GM13976 (cell line): ENCODE results near the gene AEN.
A peak's percentile ranks its signal among the peaks of the same experiment; 100 is the strongest.

Experiments
- DNase-seq: peaks from one replicate; pipeline ENCODE4 v3.0.0; 2012; ENCODE audit warnings: low spot score
- in situ Hi-C: fragments of 300-500 bp; cut with MboI; formaldehyde crosslinking; loops from one replicate; pipeline ENCODE4 v1.12.0; 2022; ENCODE audit warnings: low sequenced_read_pairs, mixed read lengths, inconsistent platforms; ENCODE audit not compliant: unreplicated experiment
- TF ChIP-seq, protein P1 (sequence below): IDR thresholded peaks from 2 replicates; pipeline ENCODE4 v1.5.1; 2012; ENCODE audit warnings: borderline replicate concordance, mild to moderate bottlenecking; ENCODE audit not compliant: insufficient read depth; ENCODE audit errors: extremely low read depth, missing control alignments, control extremely low read depth

AEN gene

DNA sequence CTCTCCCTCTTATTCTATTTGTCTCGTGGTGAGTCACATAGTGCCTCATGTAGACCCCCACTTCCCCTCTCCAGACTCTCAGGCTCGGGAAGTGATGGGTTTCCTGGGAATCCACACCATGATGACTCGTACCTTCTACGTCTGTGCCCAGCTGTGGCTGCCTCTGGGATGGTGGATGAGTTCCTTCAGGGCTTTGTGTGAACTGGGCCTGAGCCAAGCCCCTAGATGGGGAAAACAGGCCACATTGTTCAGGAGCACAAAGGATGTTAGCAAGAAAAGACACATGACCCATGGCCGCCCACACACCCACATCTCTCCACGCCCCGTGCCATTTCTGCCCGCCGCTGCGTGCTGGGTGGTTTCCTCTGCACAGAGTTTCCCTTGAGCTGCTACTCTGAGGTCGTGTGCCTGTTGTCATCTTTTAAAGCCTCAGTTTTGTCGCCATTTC, 28.2 kb downstream of the AEN start:
- TF ChIP-seq, protein P1, sequence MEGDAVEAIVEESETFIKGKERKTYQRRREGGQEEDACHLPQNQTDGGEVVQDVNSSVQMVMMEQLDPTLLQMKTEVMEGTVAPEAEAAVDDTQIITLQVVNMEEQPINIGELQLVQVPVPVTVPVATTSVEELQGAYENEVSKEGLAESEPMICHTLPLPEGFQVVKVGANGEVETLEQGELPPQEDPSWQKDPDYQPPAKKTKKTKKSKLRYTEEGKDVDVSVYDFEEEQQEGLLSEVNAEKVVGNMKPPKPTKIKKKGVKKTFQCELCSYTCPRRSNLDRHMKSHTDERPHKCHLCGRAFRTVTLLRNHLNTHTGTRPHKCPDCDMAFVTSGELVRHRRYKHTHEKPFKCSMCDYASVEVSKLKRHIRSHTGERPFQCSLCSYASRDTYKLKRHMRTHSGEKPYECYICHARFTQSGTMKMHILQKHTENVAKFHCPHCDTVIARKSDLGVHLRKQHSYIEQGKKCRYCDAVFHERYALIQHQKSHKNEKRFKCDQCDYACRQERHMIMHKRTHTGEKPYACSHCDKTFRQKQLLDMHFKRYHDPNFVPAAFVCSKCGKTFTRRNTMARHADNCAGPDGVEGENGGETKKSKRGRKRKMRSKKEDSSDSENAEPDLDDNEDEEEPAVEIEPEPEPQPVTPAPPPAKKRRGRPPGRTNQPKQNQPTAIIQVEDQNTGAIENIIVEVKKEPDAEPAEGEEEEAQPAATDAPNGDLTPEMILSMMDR, result no peak
- in situ Hi-C loops, result no loop called here
- DNase-seq, result peak; percentile 73

DNA sequence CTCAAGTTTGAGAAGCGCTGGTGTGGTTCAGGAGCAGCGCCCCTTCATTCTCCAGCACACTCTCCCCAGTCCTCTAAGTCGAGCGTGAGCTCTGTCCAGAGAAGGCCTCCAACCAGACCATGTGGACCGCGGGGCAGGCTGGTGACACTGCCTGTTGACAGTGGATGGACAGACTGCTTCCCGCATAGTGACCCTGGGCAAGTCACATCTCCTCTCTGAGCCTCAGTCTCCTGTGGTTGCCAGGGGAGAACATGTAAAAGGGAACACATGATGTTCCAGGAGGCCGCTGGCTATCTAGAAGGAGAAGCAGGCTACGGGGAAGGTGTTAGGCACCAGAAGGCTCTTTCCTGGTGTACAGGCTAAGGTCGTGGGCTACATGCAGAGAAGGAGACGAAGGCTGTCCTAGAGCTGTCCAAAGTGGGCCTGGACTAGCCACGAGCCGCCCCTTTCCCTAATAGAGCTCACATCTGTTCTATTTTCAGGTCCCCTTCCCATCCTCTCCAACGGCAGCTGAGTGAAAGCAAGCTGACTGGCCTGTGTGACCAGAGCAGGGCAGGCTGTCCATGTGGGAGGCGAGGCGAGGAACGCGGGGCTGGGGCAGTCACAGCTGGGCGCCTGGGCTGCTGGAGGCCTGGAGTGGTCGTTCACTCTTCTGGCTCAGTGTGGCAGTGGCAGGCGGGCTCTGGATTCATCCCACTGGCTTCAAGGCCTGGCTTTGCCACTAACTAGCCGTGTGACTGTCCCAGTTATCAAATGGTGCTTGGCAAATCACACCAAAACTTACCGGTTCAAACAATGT, 28.8 kb downstream of the AEN start:
- in situ Hi-C loops, result no loop called here

DNA sequence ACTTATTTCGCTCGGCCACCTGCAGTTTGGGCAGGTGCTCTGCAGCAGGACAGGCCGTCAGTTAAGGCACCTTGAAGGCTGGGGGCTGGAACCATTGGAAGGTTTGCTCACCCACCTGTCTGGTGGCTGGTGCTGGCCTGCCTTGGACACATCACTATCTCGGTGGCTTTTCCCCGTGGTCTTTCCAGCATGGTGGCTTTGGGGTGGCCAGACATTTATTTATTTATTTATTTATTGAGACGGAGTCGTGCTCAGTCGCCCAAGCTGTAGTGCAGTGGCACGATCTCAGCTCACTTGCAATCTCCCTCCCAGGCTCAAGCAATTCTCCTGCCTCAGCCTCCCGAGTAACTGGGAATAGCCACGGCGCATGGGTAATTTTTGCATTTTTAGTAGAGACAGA, 29.4 kb downstream of the AEN start:
- TF ChIP-seq, protein P1, result no peak
- in situ Hi-C loops, result no loop called here
- no peak for DNase-seq

More for the DNA sequence above, 28.8 kb downstream of the AEN start:
- TF ChIP-seq, protein P1, result no peak
- no peak for DNase-seq

DNA sequence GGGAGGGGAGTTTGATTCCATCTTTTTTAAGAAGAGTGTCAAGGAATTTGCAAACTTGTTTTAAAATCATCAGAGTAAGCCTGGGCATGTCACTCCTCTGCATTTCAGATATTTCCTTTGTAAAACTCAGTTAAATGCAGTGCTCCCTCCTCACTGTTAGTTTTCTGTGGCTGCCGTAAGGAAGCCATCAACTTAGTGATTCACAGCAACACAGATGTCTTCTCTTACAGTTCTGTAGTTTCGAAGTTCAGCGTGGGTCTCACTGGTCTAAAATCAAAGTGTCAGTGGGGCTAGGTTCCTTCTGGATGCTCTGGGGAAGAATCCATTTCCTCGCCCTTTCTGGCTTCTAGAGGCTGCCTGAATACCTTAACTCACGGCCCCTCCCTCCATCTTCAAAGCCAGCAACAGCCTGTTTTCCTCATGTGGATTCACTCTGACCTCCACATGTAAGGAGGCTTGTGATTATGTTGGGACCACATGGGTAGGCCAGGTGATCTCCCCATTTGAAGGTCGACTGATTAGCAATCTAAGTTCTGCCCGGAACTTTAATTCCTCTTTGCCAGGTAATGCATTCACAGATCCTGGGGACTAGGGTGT, 30.1 kb downstream of the AEN start:
- DNase-seq, result no peak
- in situ Hi-C loops, result no loop called here
- TF ChIP-seq, protein P1, result no peak

DNA sequence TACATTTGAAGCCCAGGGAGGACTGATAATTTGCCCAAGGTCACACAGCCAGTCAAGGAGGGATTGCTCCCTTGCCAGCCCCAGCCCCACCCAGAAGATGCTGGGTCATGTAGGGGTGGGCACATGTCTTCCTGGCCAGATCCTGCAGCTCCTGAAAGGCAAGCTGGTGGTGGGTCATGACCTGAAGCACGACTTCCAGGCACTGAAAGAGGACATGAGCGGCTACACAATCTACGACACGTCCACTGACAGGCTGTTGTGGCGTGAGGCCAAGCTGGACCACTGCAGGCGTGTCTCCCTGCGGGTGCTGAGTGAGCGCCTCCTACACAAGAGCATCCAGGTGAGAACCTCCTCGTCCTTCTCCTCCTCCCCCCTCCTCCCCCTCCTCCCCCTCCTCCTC, 30.8 kb downstream of the AEN start:
- TF ChIP-seq, protein P1, result no peak
- in situ Hi-C loops, result no loop called here
- no peak for DNase-seq

DNA sequence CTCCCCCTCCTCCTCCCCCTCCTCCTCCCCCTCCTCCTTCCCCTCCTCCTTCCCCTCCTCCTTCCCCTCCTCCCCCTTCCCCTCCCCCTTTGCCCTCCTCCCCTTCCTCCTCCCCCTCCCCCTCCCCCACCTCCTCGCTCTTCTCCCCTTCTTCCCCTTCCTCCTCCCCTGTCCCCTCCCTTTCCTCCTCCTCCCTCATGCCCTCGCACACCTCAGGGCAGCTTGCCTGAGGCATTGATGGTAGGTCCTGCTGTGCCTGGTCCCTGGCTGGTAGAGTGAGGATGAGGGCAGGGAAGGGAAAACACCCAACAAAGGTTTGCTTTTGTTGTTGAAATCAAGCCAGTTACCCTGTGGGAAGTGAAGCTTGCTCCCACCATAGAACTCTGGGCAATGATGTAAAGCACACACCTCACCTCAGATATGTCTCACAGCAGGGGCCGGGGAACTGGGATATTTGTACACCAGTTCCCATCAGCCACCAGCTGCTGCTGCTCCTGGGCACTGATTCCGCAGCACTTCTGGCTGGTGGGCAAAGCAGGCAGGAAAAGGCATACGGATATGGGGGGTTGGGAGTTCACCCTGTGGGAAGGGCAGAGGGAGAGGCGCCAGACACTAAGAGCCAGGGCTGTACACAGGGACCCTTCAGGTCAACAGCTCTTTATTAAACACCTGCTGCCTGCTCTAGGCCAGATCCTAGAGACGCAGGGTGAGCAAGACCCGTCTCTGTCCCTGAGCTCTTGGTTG, 31.5 kb downstream of the AEN start:
- TF ChIP-seq, protein P1, result no peak
- DNase-seq, result no peak
- in situ Hi-C loops, result no loop called here
